Hepatocyte (in vitro differentiated cells): ENCODE results near the gene CDK13. TPM values are rescaled to one million over a fixed set of nuclear protein-coding genes. Genes with fewer than 3 reads are reported as not detected.

Experiments used
- DNase-seq: peaks from one replicate; pipeline ENCODE4 v3.0.0-alpha.2; 2016; ENCODE audit warnings: low spot score
- H2AFZ ChIP-seq: fragments of 200-600 bp; sonication (generic); 2 replicates; pipeline ENCODE4 v1.6.0; 2016; ENCODE audit warnings: antibody characterized with exemption, mild to moderate bottlenecking
- H3K27ac ChIP-seq: fragments of 200-600 bp; sonication (generic); 2 replicates; pipeline ENCODE4 v1.5.1; 2016; ENCODE audit warnings: mild to moderate bottlenecking
- H3K27me3 ChIP-seq: fragments of 200-600 bp; sonication (generic); 2 replicates; pipeline ENCODE4 v1.6.1; 2016
- H3K36me3 ChIP-seq: fragments of 200-600 bp; sonication (generic); replicated peaks from 2 replicates; pipeline ENCODE4 v1.5.1; 2016; ENCODE audit warnings: low read depth; ENCODE audit not compliant: insufficient read depth
- H3K4me1 ChIP-seq: fragments of 200-600 bp; sonication (generic); 2 replicates; pipeline ENCODE4 v1.5.1; 2016; ENCODE audit warnings: mild to moderate bottlenecking, moderate library complexity; ENCODE audit not compliant: insufficient read depth
- H3K4me2 ChIP-seq: fragments of 200-600 bp; sonication (generic); 2 replicates; pipeline ENCODE4 v1.6.0; 2016
- H3K4me3 ChIP-seq: fragments of 200-600 bp; sonication (generic); 2 replicates; pipeline ENCODE4 v1.5.1; 2016; ENCODE audit warnings: mild to moderate bottlenecking
- H3K79me2 ChIP-seq: fragments of 200-600 bp; sonication (generic); 2 replicates; pipeline ENCODE4 v1.6.0; 2017; ENCODE audit warnings: mild to moderate bottlenecking
- H3K9me2 ChIP-seq: fragments of 200-600 bp; sonication (generic); replicated peaks from 2 replicates; pipeline ENCODE4 v1.6.0; 2017; ENCODE audit warnings: mild to moderate bottlenecking; ENCODE audit not compliant: insufficient read depth
- H3K9me3 ChIP-seq: fragments of 200-600 bp; sonication (generic); 2 replicates; pipeline ENCODE4 v1.5.1; 2016; ENCODE audit warnings: low read depth, mild to moderate bottlenecking
- H4K20me1 ChIP-seq: fragments of 200-600 bp; sonication (generic); 2 replicates; pipeline ENCODE4 v1.6.0; 2016; ENCODE audit warnings: mild to moderate bottlenecking; ENCODE audit not compliant: insufficient read depth, poor library complexity, severe bottlenecking
- CTCF ChIP-seq: fragments of 200-600 bp; sonication (generic); IDR thresholded peaks from 2 replicates; pipeline ENCODE4 v1.5.1; 2016; ENCODE audit warnings: antibody characterized with exemption, mild to moderate bottlenecking; ENCODE audit not compliant: poor library complexity
- EZH2 ChIP-seq: fragments of 200-600 bp; sonication (generic); IDR thresholded peaks from 2 replicates; pipeline ENCODE4 v1.6.1; 2016; ENCODE audit warnings: antibody characterized with exemption, mild to moderate bottlenecking, borderline replicate concordance
- EZH2phosphoT487 ChIP-seq: fragments of 200-600 bp; sonication (generic); IDR thresholded peaks from one replicate; pipeline ENCODE4 v1.6.1; 2018; ENCODE audit warnings: antibody characterized with exemption, mild to moderate bottlenecking, low read depth, moderate library complexity; ENCODE audit not compliant: unreplicated experiment, severe bottlenecking
- WGBS: methylation state at CpG from one replicate; pipeline ENCODE4 v1.1.6; 2016; ENCODE audit warnings: low lambda C conversion rate; ENCODE audit errors: missing lambda C conversion rate; 5-methylcytosine and 5-hydroxymethylcytosine counted together
- polyA plus RNA-seq: library from polyadenylated mRNA; unstranded; fragments of >200 nt; fragmentation: Nextera tagmentation; extraction: Ambion mirVana; gene quantifications from 2 replicates; pipeline ENCODE4 v1.2.1, GENCODE V29; 2016
- total RNA-seq: library from RNA; depleted of rRNA; stranded (reverse); fragments of >200 nt; gene quantifications from 2 replicates; pipeline ENCODE4 v1.2.3, GENCODE V29; 2014

The CDK13 gene
- total and polyA plus RNA-seq, 2 experiments from 2014 or later = 36.1 to 76.0 TPM

- H2AFZ ChIP-seq = no peak overlapping the region
- H3K36me3 ChIP-seq = no peaks in the 10 kb centered on the region
- no peaks in the 10 kb centered on the region for H3K9me3 ChIP-seq
- H3K79me2 ChIP-seq = no peaks in the 10 kb centered on the region
- H3K4me2 ChIP-seq = no peak overlapping the region
- WGBS = 85% methylated on average over 1 of the region's 1 CpG
- H4K20me1 ChIP-seq = no peaks in the 10 kb centered on the region
- no peaks in the 10 kb centered on the region for H3K27me3 ChIP-seq
- H3K9me2 ChIP-seq = no peaks in the 10 kb centered on the region
- H3K4me3 ChIP-seq = no peak overlapping the region
- TF ChIP-seq EZH2 = no peak
- no peak overlapping the region for H3K27ac ChIP-seq
- no peak for DNase-seq
- no peaks in the 10 kb centered on the region for H3K4me1 ChIP-seq
Observed at GRCh38 chr7:39934132-39934531, 15.9 kb upstream of the CDK13 start.

DNA sequence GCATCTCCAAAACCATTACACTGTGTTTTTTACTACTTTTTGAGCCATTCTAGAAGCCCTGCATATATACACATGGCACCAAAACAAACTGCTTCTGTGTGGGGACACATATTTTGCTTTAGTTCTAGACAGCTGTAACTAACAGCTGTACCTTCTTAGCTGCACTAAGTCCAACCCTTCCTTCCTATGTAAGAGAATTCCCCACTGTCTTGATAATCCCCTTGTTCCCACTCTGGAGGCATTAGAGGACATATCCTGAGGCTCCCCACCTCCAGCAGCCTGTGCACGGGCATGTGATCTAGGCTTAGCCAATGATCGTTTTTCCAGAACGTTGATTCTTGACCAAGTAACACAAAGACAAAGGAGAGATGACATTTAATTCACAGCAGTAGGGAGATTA, 13.3 kb upstream of the CDK13 start:
- no peak overlapping the region for H3K4me2 ChIP-seq
- H3K9me3 ChIP-seq = no peaks in the 10 kb centered on the region
- no peaks in the 10 kb centered on the region for H3K27me3 ChIP-seq
- H4K20me1 ChIP-seq = no peaks in the 10 kb centered on the region
- H3K4me3 ChIP-seq = no peak overlapping the region
- no peaks in the 10 kb centered on the region for H3K36me3 ChIP-seq
- H2AFZ ChIP-seq = no peak overlapping the region
- H3K27ac ChIP-seq = no peak overlapping the region
- 92% methylated on average over 3 of the region's 3 CpGs for WGBS
- H3K79me2 ChIP-seq = no peaks in the 10 kb centered on the region
- no peak for TF ChIP-seq EZH2
- H3K9me2 ChIP-seq = no peaks in the 10 kb centered on the region
- no peaks in the 10 kb centered on the region for H3K4me1 ChIP-seq
- DNase-seq = no peak

GRCh38 chr7:39937366-39938153, 12.5 kb upstream of the CDK13 start:
- TF ChIP-seq CTCF (no peak), EZH2 (no peak), EZH2phosphoT487 (no peak)
- Histone ChIP-seq H4K20me1 (no peaks in the 10 kb centered on the region), H2AFZ (no peak overlapping the region), H3K4me1 (no peaks in the 10 kb centered on the region), H3K36me3 (no peaks in the 10 kb centered on the region), H3K27ac (no peak overlapping the region), H3K4me2 (no peak overlapping the region), H3K9me2 (no peaks in the 10 kb centered on the region), H3K9me3 (no peaks in the 10 kb centered on the region), H3K4me3 (no peak overlapping the region), H3K27me3 (no peaks in the 10 kb centered on the region), H3K79me2 (no peaks in the 10 kb centered on the region)
- 94% methylated on average over 2 of the region's 2 CpGs for WGBS
- no peak for DNase-seq

- no peaks in the 10 kb centered on the region for H3K9me3 ChIP-seq
- no peak overlapping the region for H3K4me3 ChIP-seq
- H3K27ac ChIP-seq = no peak overlapping the region
- WGBS = 96% methylated on average over 2 of the region's 2 CpGs
- no peaks in the 10 kb centered on the region for H4K20me1 ChIP-seq
- no peak for DNase-seq
- H3K79me2 ChIP-seq = peaks cover 10% of the 10 kb centered on the region
- no peaks in the 10 kb centered on the region for H3K27me3 ChIP-seq
- H3K4me1 ChIP-seq = no peaks in the 10 kb centered on the region
- H3K4me2 ChIP-seq = no peak overlapping the region
- H3K36me3 ChIP-seq = no peaks in the 10 kb centered on the region
- TF ChIP-seq EZH2 (no peak), CTCF (no peak), EZH2phosphoT487 (no peak)
- H2AFZ ChIP-seq = no peak overlapping the region
- H3K9me2 ChIP-seq = no peaks in the 10 kb centered on the region
Observed at GRCh38 chr7:39942883-39943282, 7.2 kb upstream of the CDK13 start.
